Measurements from ENCODE around the gene EPN2.

DNA sequence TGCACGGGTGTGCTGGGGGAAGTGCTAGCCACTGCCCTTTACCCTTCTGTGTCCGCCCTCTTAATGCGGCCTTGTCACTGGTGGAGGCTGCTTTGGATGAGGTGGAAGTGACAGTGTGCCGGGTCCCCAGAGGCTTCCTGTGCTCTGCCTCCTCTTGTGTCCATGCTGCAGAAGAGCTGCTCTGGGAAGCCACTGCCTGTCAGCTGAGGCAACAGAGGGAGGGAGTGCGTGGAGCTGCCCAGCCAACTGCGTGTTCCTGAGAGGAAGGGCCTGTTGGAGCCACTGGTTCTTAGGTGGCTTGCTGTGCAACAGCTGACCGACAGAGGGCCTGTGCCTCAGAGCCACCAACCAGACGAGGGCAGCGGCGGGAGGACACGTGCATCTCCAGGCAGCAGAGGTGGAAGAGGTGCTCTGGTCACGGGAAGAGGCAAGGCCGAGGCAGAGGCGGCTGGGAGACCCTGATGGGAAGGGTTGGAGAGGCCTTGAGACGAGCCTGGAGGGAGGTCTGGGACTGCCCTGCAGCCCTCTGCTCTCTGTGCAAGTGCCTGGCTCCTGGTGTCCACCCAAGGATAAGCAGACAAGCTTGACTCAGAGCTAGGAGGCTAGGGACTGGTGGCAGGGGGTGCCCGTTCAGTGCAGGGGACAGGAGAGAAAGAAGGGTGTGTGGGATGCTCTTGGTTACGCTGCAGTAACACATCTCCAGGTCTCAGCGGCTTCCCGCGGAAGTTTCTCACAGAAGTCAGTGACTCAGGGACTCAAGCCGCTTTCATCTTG lies 100.0 kb downstream of the EPN2 start:
- TF ChIP-seq, protein P1, sequence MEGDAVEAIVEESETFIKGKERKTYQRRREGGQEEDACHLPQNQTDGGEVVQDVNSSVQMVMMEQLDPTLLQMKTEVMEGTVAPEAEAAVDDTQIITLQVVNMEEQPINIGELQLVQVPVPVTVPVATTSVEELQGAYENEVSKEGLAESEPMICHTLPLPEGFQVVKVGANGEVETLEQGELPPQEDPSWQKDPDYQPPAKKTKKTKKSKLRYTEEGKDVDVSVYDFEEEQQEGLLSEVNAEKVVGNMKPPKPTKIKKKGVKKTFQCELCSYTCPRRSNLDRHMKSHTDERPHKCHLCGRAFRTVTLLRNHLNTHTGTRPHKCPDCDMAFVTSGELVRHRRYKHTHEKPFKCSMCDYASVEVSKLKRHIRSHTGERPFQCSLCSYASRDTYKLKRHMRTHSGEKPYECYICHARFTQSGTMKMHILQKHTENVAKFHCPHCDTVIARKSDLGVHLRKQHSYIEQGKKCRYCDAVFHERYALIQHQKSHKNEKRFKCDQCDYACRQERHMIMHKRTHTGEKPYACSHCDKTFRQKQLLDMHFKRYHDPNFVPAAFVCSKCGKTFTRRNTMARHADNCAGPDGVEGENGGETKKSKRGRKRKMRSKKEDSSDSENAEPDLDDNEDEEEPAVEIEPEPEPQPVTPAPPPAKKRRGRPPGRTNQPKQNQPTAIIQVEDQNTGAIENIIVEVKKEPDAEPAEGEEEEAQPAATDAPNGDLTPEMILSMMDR (IDR thresholded peaks at IDR 0.05), result peak in 5 of 6 experiments; percentile 27 to 86 (median 73)
- TF ChIP-seq POLR2A (IDR thresholded peaks at IDR 0.05) (no peak), EP300 (IDR thresholded peaks at IDR 0.05) (no peak)
